MM.1S (cell line): ENCODE measurements around the gene CXCR5.
A peak's percentile ranks its signal among the peaks of the same experiment; 100 is the strongest.

Source experiments
- DNase-seq: peaks from one replicate; pipeline ENCODE4 v3.0.0-alpha.2; 2015
- H2AFZ ChIP-seq: fragments of 300-600 bp; sonication (generic); 2 replicates; pipeline ENCODE4 v1.6.0; 2016; ENCODE audit warnings: antibody characterized with exemption, low read length
- H3F3A ChIP-seq: fragments of 300-600 bp; sonication (generic); 2 replicates; pipeline ENCODE4 v1.6.1; 2016; ENCODE audit warnings: mild to moderate bottlenecking, antibody characterized with exemption, low read length, moderate library complexity, mixed read lengths; ENCODE audit not compliant: insufficient read depth
- H3K27ac ChIP-seq: fragments of 300-600 bp; sonication (generic); 2 replicates; pipeline ENCODE4 v1.5.1; 2016; ENCODE audit warnings: mild to moderate bottlenecking, low read length
- H3K27me3 ChIP-seq: fragments of 300-600 bp; sonication (generic); replicated peaks from 2 replicates; pipeline ENCODE4 v1.6.0; 2016; ENCODE audit warnings: low read length; ENCODE audit not compliant: insufficient read depth
- H3K36me3 ChIP-seq: fragments of 300-600 bp; sonication (generic); replicated peaks from 2 replicates; pipeline ENCODE4 v1.6.1; 2016; ENCODE audit warnings: mild to moderate bottlenecking, low read length, mixed read lengths; ENCODE audit not compliant: insufficient read depth
- H3K4me1 ChIP-seq: fragments of 300-600 bp; sonication (generic); 2 replicates; pipeline ENCODE4 v1.6.1; 2016; ENCODE audit warnings: low read length, mixed read lengths
- H3K4me2 ChIP-seq: fragments of 300-600 bp; sonication (generic); 2 replicates; pipeline ENCODE4 v1.6.0; 2016; ENCODE audit warnings: low read depth, low read length
- H3K4me3 ChIP-seq: fragments of 300-600 bp; sonication (generic); 2 replicates; pipeline ENCODE4 v1.5.1; 2016; ENCODE audit warnings: low read length, mixed read lengths
- H3K79me2 ChIP-seq: fragments of 300-600 bp; sonication (generic); 2 replicates; pipeline ENCODE4 v1.6.1; 2016; ENCODE audit warnings: mixed run types, low read length, mixed read lengths
- H3K9ac ChIP-seq: fragments of 300-600 bp; sonication (generic); 2 replicates; pipeline ENCODE4 v1.6.1; 2016; ENCODE audit warnings: low read length, mixed read lengths
- H3K9me2 ChIP-seq: fragments of 300-600 bp; sonication (generic); replicated peaks from 2 replicates; pipeline ENCODE4 v1.6.1; 2016; ENCODE audit warnings: mild to moderate bottlenecking, low read length, mixed read lengths; ENCODE audit not compliant: insufficient read depth
- H3K9me3 ChIP-seq: fragments of 300-600 bp; sonication (generic); replicated peaks from 2 replicates; pipeline ENCODE4 v1.6.1; 2016; ENCODE audit warnings: mild to moderate bottlenecking, low read length, mixed read lengths; ENCODE audit not compliant: insufficient read depth
- H4K20me1 ChIP-seq: fragments of 300-600 bp; sonication (generic); 2 replicates; pipeline ENCODE4 v1.6.1; 2016; ENCODE audit warnings: mild to moderate bottlenecking, low read length, moderate library complexity, mixed read lengths; ENCODE audit not compliant: insufficient read depth
- CTCF ChIP-seq: fragments of 300-600 bp; sonication (generic); IDR thresholded peaks from 2 replicates; pipeline ENCODE4 v1.5.1; 2016; ENCODE audit warnings: antibody characterized with exemption, low read length, mixed read lengths
- EZH2 ChIP-seq: fragments of 300-600 bp; sonication (generic); optimal IDR thresholded peaks from 2 replicates; pipeline ENCODE3; 2017; ENCODE audit warnings: low read depth, mild to moderate bottlenecking, antibody characterized with exemption, low read length, mixed read lengths
- EZH2phosphoT487 ChIP-seq: fragments of 300-600 bp; sonication (generic); IDR thresholded peaks from 2 replicates; pipeline ENCODE4 v1.6.1; 2018; ENCODE audit warnings: antibody characterized with exemption, low read length

Gene CXCR5, protein sequence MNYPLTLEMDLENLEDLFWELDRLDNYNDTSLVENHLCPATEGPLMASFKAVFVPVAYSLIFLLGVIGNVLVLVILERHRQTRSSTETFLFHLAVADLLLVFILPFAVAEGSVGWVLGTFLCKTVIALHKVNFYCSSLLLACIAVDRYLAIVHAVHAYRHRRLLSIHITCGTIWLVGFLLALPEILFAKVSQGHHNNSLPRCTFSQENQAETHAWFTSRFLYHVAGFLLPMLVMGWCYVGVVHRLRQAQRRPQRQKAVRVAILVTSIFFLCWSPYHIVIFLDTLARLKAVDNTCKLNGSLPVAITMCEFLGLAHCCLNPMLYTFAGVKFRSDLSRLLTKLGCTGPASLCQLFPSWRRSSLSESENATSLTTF

GRCh38 chr11:118883368-118884071 is at the start of gene CXCR5:
CXCR5 (plus strand) TSS chr11:118883892; CDS start chr11:118883942, 50 bp downstream.
- Histone ChIP-seq H3K4me1 (no peaks in the 10 kb centered on the region), H3K4me2 (no peak within 1 kb of the TSS), H3F3A (no peaks in the 10 kb centered on the region), H3K9me3 (no peaks in the 10 kb centered on the region), H3K27me3 (peaks cover 5% of the 10 kb centered on the region; the same call in 1 of the 2 replicates), H3K9ac (no peak within 1 kb of the TSS), H3K79me2 (no peaks in the 10 kb centered on the region), H3K9me2 (no peaks in the 10 kb centered on the region), H3K36me3 (no peaks in the 10 kb centered on the region), H3K4me3 (no peak within 1 kb of the TSS), H3K27ac (no peak within 1 kb of the TSS), H2AFZ (no peak within 1 kb of the TSS), H4K20me1 (no peaks in the 10 kb centered on the region)
- no peak for TF ChIP-seq EZH2
- no peak for TF ChIP-seq CTCF
- no peak for TF ChIP-seq EZH2phosphoT487
- no peak for DNase-seq

- Histone ChIP-seq H3K4me3 (no peak overlapping the region), H3K4me1 (peaks cover 16% of the 10 kb centered on the region), H4K20me1 (no peaks in the 10 kb centered on the region), H3K27me3 (no peaks in the 10 kb centered on the region), H3K9me2 (no peaks in the 10 kb centered on the region), H3K9ac (no peak overlapping the region), H3K9me3 (no peaks in the 10 kb centered on the region), H3K36me3 (no peaks in the 10 kb centered on the region), H3F3A (peaks cover 19% of the 10 kb centered on the region), H3K79me2 (no peaks in the 10 kb centered on the region), H3K4me2 (peak overlapping the region; percentile 30; the same call in 1 of the 2 replicates), H3K27ac (no peak overlapping the region), H2AFZ (no peak overlapping the region)
- peak; percentile 48 for DNase-seq
- TF ChIP-seq EZH2phosphoT487 (no peak), EZH2 (no peak), CTCF (no peak)
Observed at GRCh38 chr11:118834427-118835028, 49.2 kb upstream of the CXCR5 start.

DNA sequence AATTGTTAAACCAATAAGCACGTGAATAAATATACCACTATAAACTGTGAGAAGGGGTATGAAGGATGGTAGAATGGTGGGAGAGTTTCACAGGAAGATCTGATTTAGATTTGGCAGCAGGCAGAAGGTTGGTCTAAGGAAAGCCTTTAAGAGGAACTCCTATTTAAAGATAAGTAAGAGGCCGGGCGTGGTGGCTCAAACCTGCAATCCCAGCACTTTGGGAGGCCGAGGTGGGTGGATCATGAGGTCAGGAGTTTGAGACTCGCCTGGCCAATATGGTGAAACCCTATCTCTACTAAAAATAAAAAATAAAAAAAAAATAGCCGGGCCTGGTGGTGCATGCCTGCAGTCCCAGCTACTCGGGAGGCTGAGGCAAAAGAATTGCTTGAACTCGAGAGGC is 45.8 kb upstream of the CXCR5 start:
- H3K9ac ChIP-seq = no peak overlapping the region
- no peaks in the 10 kb centered on the region for H3K27me3 ChIP-seq
- H3K9me3 ChIP-seq = no peaks in the 10 kb centered on the region
- TF ChIP-seq EZH2phosphoT487 (no peak), EZH2 (no peak), CTCF (no peak)
- H3K4me3 ChIP-seq = no peak overlapping the region
- H3K4me1 ChIP-seq = peaks cover 23% of the 10 kb centered on the region
- H3K9me2 ChIP-seq = no peaks in the 10 kb centered on the region
- no peaks in the 10 kb centered on the region for H4K20me1 ChIP-seq
- no peak overlapping the region for H3K4me2 ChIP-seq
- H3K27ac ChIP-seq = no peak overlapping the region
- DNase-seq = no peak
- no peaks in the 10 kb centered on the region for H3K79me2 ChIP-seq
- H2AFZ ChIP-seq = no peak overlapping the region
- H3F3A ChIP-seq = peaks cover 30% of the 10 kb centered on the region
- no peaks in the 10 kb centered on the region for H3K36me3 ChIP-seq
